Neuronal stem cell (in vitro differentiated cells): ENCODE data around the gene PRRX1.

Source experiments
- DNase-seq: peaks from one replicate; pipeline ENCODE4 v3.0.0-alpha.2; 2013; ENCODE audit warnings: low spot score
- H2AFZ ChIP-seq: one replicate; pipeline ENCODE4 v1.6.1; 2013; ENCODE audit warnings: mild to moderate bottlenecking, low read length, inconsistent platforms
- H2AK5ac ChIP-seq: 2 replicates; pipeline ENCODE4 v1.6.1; 2013; ENCODE audit warnings: low read depth, mild to moderate bottlenecking, inconsistent platforms, low read length, moderate library complexity, mixed read lengths
- H2BK120ac ChIP-seq: 2 replicates; pipeline ENCODE4 v1.6.1; 2013; ENCODE audit warnings: low read depth, mild to moderate bottlenecking, inconsistent platforms, low read length, moderate library complexity, mixed read lengths
- H2BK12ac ChIP-seq: one replicate; pipeline ENCODE4 v1.6.1; 2013; ENCODE audit warnings: low read length, inconsistent platforms
- H2BK15ac ChIP-seq: 2 replicates; pipeline ENCODE4 v1.6.1; 2013; ENCODE audit warnings: mild to moderate bottlenecking, low read length, inconsistent platforms, mixed read lengths
- H2BK5ac ChIP-seq: one replicate; pipeline ENCODE4 v1.6.1; 2013; ENCODE audit warnings: inconsistent platforms, mild to moderate bottlenecking, low read length, moderate library complexity
- H3K14ac ChIP-seq: one replicate; pipeline ENCODE4 v1.6.1; 2013; ENCODE audit warnings: low read length, inconsistent platforms
- H3K18ac ChIP-seq: 2 replicates; pipeline ENCODE4 v1.6.1; 2013; ENCODE audit warnings: low read length, inconsistent platforms
- H3K23ac ChIP-seq: 2 replicates; pipeline ENCODE4 v1.6.1; 2013; ENCODE audit warnings: low read depth, mild to moderate bottlenecking, mixed read lengths, low read length, inconsistent platforms; ENCODE audit not compliant: poor library complexity
- H3K27ac ChIP-seq: replicated peaks from 3 replicates; pipeline ENCODE4 v1.5.1; 2013; ENCODE audit warnings: low read length, inconsistent platforms
- H3K27me3 ChIP-seq, 3 experiments: 2 replicates each; pipeline ENCODE4 v1.6.1; 2013; ENCODE audit warnings: low read length in 3 of 3, mild to moderate bottlenecking in 2 of 3, inconsistent platforms in 1 of 3, low read depth in 1 of 3, mixed read lengths in 1 of 3, moderate library complexity in 1 of 3; ENCODE audit not compliant: control insufficient read depth in 3 of 3, insufficient read depth in 3 of 3
- H3K36me3 ChIP-seq, 2 donors: replicated peaks in 1 of 2; 2 replicates each; pipeline ENCODE4 v1.6.1; 2013; ENCODE audit warnings: low read length in 2 of 2; ENCODE audit not compliant: control insufficient read depth in 2 of 2, insufficient read depth in 2 of 2
- H3K4ac ChIP-seq: 2 replicates; pipeline ENCODE4 v1.6.1; 2013; ENCODE audit warnings: inconsistent platforms, mild to moderate bottlenecking, low read length, moderate library complexity
- H3K4me1 ChIP-seq, 2 donors: 1 replicate in 1 of 2; 2 replicates in 1 of 2; pipeline ENCODE4 v1.6.1; 2013; ENCODE audit warnings: low read length in 2 of 2, low read depth in 1 of 2; ENCODE audit not compliant: control insufficient read depth in 2 of 2, insufficient read depth in 1 of 2
- H3K4me2 ChIP-seq: one replicate; pipeline ENCODE4 v1.6.1; 2013; ENCODE audit warnings: mild to moderate bottlenecking, low read length, inconsistent platforms; ENCODE audit not compliant: insufficient read depth, poor library complexity, severe bottlenecking
- H3K4me3 ChIP-seq, 2 donors: 2 replicates each; pipeline ENCODE4 v1.5.1; 2013; ENCODE audit warnings: low read length in 2 of 2, mild to moderate bottlenecking in 2 of 2, inconsistent platforms in 1 of 2, moderate library complexity in 1 of 2
- H3K79me1 ChIP-seq: one replicate; pipeline ENCODE4 v1.6.1; 2013; ENCODE audit warnings: low read depth, mild to moderate bottlenecking, inconsistent platforms, low read length, moderate library complexity
- H3K9ac ChIP-seq: one replicate; pipeline ENCODE4 v1.6.1; 2013; ENCODE audit warnings: mild to moderate bottlenecking, low read depth, low read length, inconsistent platforms; ENCODE audit not compliant: poor library complexity
- H3K9me3 ChIP-seq, 2 donors: replicated peaks in 1 of 2; 2 replicates each; pipeline versions ENCODE3 to v1.6.1; 2013; ENCODE audit warnings: low read length in 2 of 2, mild to moderate bottlenecking in 2 of 2, inconsistent platforms in 1 of 2, low read depth in 1 of 2, mixed read lengths in 1 of 2, moderate library complexity in 1 of 2; ENCODE audit not compliant: control insufficient read depth in 2 of 2, insufficient read depth in 1 of 2
- H4K8ac ChIP-seq: one replicate; pipeline ENCODE4 v1.6.1; 2013; ENCODE audit warnings: low read depth, mild to moderate bottlenecking, inconsistent platforms, low read length, moderate library complexity
- H4K91ac ChIP-seq: one replicate; pipeline ENCODE4 v1.6.1; 2013; ENCODE audit warnings: low read length, low read depth, mild to moderate bottlenecking, inconsistent platforms; ENCODE audit not compliant: poor library complexity
- WGBS, 2 donors: extraction: QIAGEN DNeasy Blood & Tissue Kit; methylation state at CpG; one replicate each; pipeline ENCODE4 v1.1.7; 2013; ENCODE audit warnings: missing lambda C conversion rate in 2 of 2, mixed read lengths in 1 of 2; ENCODE audit not compliant: insufficient read length in 2 of 2, insufficient replicate concordance in 1 of 2; ENCODE audit errors: extremely low coverage in 2 of 2; 5-methylcytosine and 5-hydroxymethylcytosine counted together

The PRRX1 gene

DNA sequence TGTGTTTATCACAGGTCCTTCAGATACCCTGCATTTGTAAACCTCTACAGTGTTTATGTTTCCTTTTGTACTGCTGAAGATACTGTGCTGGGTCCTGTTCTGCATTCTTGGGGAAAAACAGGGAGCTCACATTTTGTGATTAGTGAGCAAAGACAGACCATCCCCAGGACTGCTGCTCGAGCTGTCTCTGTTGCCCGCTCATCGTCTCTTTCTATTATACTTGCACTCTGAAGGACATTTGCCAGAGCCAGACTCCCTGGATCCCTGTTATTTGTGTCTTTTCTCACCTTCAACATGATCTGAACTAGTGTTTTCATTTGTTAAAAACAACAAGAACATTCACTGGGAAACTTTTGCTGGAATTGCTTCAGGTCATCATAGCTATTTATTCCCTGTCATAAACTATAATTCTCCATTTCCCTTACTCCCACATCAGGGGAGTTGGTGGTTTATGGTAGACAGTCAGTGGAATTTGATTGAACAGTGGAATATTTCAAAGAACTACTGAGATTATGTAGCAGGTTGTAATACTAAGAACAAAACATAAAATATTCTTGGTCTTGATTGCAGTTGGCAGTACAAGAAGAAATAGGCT, 53.0 kb downstream of the PRRX1 start:
- no peak overlapping the region for H4K8ac ChIP-seq
- no peak overlapping the region for H3K14ac ChIP-seq
- H3K9me3 ChIP-seq: no peaks in the 10 kb centered on the region
- H3K9ac ChIP-seq: no peak overlapping the region
- WGBS, 2 donors: no CpG with 5 or more reads among the region's 3 CpGs
- no peak overlapping the region for H2AFZ ChIP-seq
- no peak overlapping the region for H2BK120ac ChIP-seq
- H3K4ac ChIP-seq: no peak overlapping the region
- no peak overlapping the region for H3K4me2 ChIP-seq
- H3K4me3 ChIP-seq: no peak overlapping the region
- no peak overlapping the region for H3K27ac ChIP-seq
- H2BK15ac ChIP-seq: no peak overlapping the region
- no peak overlapping the region for H2BK12ac ChIP-seq
- H3K18ac ChIP-seq: no peak overlapping the region
- H3K79me1 ChIP-seq: no peaks in the 10 kb centered on the region
- H2AK5ac ChIP-seq: no peak overlapping the region
- no peak for DNase-seq
- no peaks in the 10 kb centered on the region for H3K36me3 ChIP-seq
- H2BK5ac ChIP-seq: no peak overlapping the region
- peaks cover 0 to 2% of the 10 kb centered on the region in 2 donors for H3K4me1 ChIP-seq
- H3K23ac ChIP-seq: no peak overlapping the region
- H4K91ac ChIP-seq: no peak overlapping the region
- no peaks in the 10 kb centered on the region for H3K27me3 ChIP-seq

DNA sequence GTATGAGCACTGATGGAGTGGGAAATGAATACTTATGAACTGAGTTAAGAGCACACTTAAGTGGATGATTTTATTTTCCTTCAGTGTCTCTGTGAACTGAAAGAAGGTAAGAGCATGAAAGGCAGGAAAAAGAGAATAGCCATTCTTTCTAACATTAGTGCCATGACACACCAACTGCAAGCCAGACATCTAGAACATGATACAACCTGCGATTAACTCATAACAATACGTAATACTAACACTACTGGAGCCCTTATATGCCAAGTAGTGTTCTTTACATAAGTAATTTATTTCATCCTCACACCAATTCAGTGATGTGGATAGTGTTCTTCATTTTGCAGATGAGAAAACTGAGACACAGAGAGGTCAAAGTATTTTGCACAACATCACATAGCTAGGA, 56.7 kb downstream of the PRRX1 start:
- WGBS, 2 donors: no CpG with 5 or more reads among the region's 2 CpGs
- Histone ChIP-seq H2BK5ac (no peak overlapping the region), H3K79me1 (no peaks in the 10 kb centered on the region)

DNA sequence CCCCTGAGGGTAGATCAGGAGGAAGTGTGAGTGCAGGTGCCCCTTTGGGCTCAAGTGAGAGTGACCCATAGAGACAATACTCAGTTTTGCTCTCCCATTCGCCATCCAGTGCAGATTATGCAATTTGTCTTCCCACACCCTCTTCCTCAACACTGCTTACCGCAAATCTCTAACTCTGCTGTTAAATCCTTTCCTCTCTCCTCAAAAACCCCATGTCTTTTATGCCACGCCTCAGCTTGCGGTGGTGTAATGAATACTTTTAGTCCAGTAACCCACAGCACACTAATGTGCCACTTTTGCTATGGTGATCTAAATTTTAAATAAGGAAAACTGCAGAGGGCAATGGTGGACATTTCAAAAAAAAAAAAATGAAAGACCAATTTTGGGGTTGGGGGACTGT, 57.7 kb downstream of the PRRX1 start:
- H2BK120ac ChIP-seq: no peak overlapping the region
- no CpG with 5 or more reads among the region's 4 CpGs for WGBS, 2 donors
- no peak overlapping the region for H4K91ac ChIP-seq

More for the DNA sequence above, 56.7 kb downstream of the PRRX1 start:
- Histone ChIP-seq H3K14ac (no peak overlapping the region), H3K4ac (no peak overlapping the region), H2AFZ (no peak overlapping the region), H4K91ac (no peak overlapping the region), H3K9me3 (no peaks in the 10 kb centered on the region), H3K9ac (no peak overlapping the region), H3K18ac (no peak overlapping the region), H4K8ac (no peak overlapping the region), H2BK15ac (no peak overlapping the region), H2AK5ac (no peak overlapping the region), H3K36me3 (no peaks in the 10 kb centered on the region), H3K27me3 (no peaks in the 10 kb centered on the region), H3K4me2 (no peak overlapping the region), H3K27ac (no peak overlapping the region), H2BK120ac (no peak overlapping the region), H3K23ac (no peak overlapping the region), H2BK12ac (no peak overlapping the region), H3K4me1 (peaks cover 0 to 2% of the 10 kb centered on the region in 2 donors), H3K4me3 (no peak overlapping the region)
- DNase-seq: no peak

GRCh38 chr1:170723518-170723917, 59.6 kb downstream of the PRRX1 start:
- peaks cover 0 to 2% of the 10 kb centered on the region in 2 donors for H3K4me1 ChIP-seq
- no peak overlapping the region for H3K4ac ChIP-seq
- H3K14ac ChIP-seq: no peak overlapping the region
- no peaks in the 10 kb centered on the region for H3K9me3 ChIP-seq
- WGBS, 2 donors: no CpG with 5 or more reads among the region's 2 CpGs
- no peaks in the 10 kb centered on the region for H3K36me3 ChIP-seq
- H2BK15ac ChIP-seq: no peak overlapping the region
- no peak overlapping the region for H4K91ac ChIP-seq
- H3K79me1 ChIP-seq: no peaks in the 10 kb centered on the region
- H2BK120ac ChIP-seq: no peak overlapping the region
- H4K8ac ChIP-seq: no peak overlapping the region
- no peaks in the 10 kb centered on the region for H3K27me3 ChIP-seq
- DNase-seq: no peak
- H3K18ac ChIP-seq: no peak overlapping the region
- no peak overlapping the region for H3K27ac ChIP-seq
- H2AFZ ChIP-seq: no peak overlapping the region
- H3K9ac ChIP-seq: no peak overlapping the region
- no peak overlapping the region for H3K4me3 ChIP-seq
- H3K23ac ChIP-seq: no peak overlapping the region
- no peak overlapping the region for H2AK5ac ChIP-seq
- no peak overlapping the region for H3K4me2 ChIP-seq
- H2BK12ac ChIP-seq: no peak overlapping the region
- H2BK5ac ChIP-seq: no peak overlapping the region

More for the DNA sequence above, 57.7 kb downstream of the PRRX1 start:
- no peak overlapping the region for H3K27ac ChIP-seq
- no peak overlapping the region for H3K9ac ChIP-seq
- H3K79me1 ChIP-seq: no peaks in the 10 kb centered on the region
- H2AK5ac ChIP-seq: no peak overlapping the region
- H3K4me1 ChIP-seq: peaks cover 0 to 2% of the 10 kb centered on the region in 2 donors
- H3K18ac ChIP-seq: no peak overlapping the region
- H3K23ac ChIP-seq: no peak overlapping the region
- no peaks in the 10 kb centered on the region for H3K9me3 ChIP-seq
- no peak overlapping the region for H3K4me3 ChIP-seq
- H2AFZ ChIP-seq: no peak overlapping the region
- H3K4ac ChIP-seq: no peak overlapping the region
- H3K27me3 ChIP-seq: no peaks in the 10 kb centered on the region
- H4K8ac ChIP-seq: no peak overlapping the region
- H3K4me2 ChIP-seq: no peak overlapping the region
- no peak overlapping the region for H2BK15ac ChIP-seq
- no peak for DNase-seq
- H3K36me3 ChIP-seq: no peaks in the 10 kb centered on the region
- H3K14ac ChIP-seq: no peak overlapping the region
- H2BK5ac ChIP-seq: no peak overlapping the region
- no peak overlapping the region for H2BK12ac ChIP-seq
